ENCODE results near the gene NCOR1.

The NCOR1 gene

DNA sequence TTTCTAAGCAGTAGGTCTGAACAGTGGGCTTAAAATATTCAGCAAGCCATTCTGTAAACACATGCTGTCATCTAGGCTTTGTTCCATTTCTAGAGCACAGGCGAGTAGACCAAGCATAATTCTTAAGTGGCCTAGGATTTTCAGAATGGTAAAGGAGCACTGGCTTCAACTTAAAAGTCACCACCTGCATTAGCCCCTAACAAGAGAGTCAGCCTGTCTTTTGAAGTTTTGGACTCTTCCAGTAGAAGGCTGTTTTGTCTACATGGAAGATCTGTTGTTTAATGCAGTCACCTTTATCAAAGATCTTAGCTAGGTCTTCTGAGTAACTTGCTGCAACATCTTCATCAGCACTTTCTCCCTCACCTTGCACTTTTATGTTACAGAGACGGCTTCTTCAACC, 179.1 kb downstream of the NCOR1 start:
- Histone ChIP-seq H3K4me1 (ENCODE audit: control insufficient read depth in 1 of 2, insufficient read depth in 1 of 2, low read depth in 1 of 2, low read length in 1 of 2) (no peaks in the 10 kb centered on the region), H3K36me3 (peaks cover 89% of the 10 kb centered on the region), H3K27me3 (no peaks in the 10 kb centered on the region), H3K27ac (no peak overlapping the region), H3K9me3 (no peaks in the 10 kb centered on the region), H3K4me3 (ENCODE audit: low read depth in 1 of 2, low read length in 1 of 2) (no peak overlapping the region)
- TF ChIP-seq, protein P1, sequence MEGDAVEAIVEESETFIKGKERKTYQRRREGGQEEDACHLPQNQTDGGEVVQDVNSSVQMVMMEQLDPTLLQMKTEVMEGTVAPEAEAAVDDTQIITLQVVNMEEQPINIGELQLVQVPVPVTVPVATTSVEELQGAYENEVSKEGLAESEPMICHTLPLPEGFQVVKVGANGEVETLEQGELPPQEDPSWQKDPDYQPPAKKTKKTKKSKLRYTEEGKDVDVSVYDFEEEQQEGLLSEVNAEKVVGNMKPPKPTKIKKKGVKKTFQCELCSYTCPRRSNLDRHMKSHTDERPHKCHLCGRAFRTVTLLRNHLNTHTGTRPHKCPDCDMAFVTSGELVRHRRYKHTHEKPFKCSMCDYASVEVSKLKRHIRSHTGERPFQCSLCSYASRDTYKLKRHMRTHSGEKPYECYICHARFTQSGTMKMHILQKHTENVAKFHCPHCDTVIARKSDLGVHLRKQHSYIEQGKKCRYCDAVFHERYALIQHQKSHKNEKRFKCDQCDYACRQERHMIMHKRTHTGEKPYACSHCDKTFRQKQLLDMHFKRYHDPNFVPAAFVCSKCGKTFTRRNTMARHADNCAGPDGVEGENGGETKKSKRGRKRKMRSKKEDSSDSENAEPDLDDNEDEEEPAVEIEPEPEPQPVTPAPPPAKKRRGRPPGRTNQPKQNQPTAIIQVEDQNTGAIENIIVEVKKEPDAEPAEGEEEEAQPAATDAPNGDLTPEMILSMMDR (IDR thresholded peaks at IDR 0.05) = no peak

DNA sequence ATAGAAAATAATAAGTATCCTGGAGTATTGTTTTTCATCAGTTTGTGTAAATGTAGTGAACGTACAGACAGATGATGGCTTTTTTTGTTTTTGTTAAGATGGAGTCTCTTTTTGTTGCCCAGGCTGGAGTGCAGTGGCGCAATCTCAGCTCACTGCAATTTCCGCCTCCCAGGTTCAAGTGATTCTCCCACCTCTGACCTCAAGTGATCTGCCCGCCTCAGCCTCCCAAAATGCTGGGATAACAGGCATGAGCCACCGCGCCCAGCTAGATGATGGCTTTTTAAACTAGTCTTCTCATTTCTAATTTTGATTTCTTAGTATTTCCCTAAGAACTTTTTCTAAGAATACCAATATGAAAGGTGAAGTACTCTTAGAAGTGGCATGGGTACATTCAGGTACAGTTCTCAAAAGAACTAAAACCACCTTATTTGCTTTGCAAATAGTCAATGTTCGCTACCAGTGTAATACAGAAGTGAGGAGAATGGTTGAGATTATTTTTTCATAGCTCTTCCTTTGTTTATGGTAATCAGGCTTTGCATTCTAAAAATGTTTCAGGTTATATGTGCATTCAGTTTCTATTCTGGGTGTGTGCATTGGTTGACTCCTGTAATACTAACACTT, 181.5 kb downstream of the NCOR1 start:
- Histone ChIP-seq H3K9me3 (no peaks in the 10 kb centered on the region), H3K4me3 (ENCODE audit: low read depth in 1 of 2, low read length in 1 of 2) (no peak overlapping the region), H3K27ac (no peak overlapping the region), H3K36me3 (peaks cover 90% of the 10 kb centered on the region), H3K4me1 (ENCODE audit: control insufficient read depth in 1 of 2, insufficient read depth in 1 of 2, low read depth in 1 of 2, low read length in 1 of 2) (no peaks in the 10 kb centered on the region), H3K27me3 (no peaks in the 10 kb centered on the region)
- TF ChIP-seq, protein P1 (IDR thresholded peaks at IDR 0.05) = no peak

DNA sequence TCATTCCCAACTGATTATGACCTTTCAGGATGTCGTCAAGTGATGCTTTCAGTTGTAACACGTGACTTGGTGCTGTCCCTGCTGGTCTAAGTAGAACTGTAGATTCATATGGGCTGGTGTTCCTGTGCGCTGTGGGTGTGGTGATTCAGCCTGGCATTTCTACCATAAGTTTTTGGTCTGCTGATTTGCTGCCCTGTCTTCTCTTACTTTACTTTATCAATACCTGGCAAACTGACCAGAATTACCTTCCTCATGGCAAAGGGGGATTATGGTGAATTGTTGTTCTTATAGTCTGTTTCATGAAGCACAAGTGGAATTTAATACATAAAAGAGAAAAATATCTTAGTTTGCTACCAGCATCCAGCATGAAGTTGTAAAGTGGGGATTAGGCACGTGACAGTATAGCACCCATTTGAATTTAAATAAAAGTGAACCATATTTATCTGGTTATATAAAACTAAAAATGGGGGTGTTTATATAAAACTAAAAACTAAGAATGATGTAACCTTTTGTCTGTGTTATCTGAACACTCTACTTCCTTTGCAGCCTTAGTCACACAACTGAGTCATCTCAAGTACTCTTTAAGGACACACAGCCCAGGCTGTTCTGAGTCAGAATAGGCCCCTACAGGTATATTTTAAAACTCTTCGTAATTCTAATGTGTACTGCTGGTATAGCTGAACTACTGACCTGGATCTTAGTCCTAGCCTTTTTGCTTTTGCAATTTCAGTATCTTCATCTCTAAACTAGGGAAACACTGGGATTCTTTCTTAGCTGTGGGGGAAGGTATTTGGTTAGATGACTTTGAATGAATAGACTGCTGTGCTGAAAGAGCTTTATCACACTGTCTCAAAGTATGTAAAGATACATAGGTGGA, 187.4 kb downstream of the NCOR1 start:
- TF ChIP-seq, protein P1 (IDR thresholded peaks at IDR 0.05) = no peak
- Histone ChIP-seq H3K4me3 (ENCODE audit: low read depth in 1 of 2, low read length in 1 of 2) (no peak overlapping the region), H3K9me3 (no peaks in the 10 kb centered on the region), H3K27me3 (no peaks in the 10 kb centered on the region), H3K36me3 (peaks cover 97% of the 10 kb centered on the region), H3K27ac (no peak overlapping the region), H3K4me1 (ENCODE audit: control insufficient read depth in 1 of 2, insufficient read depth in 1 of 2, low read depth in 1 of 2, low read length in 1 of 2) (no peaks in the 10 kb centered on the region)

DNA sequence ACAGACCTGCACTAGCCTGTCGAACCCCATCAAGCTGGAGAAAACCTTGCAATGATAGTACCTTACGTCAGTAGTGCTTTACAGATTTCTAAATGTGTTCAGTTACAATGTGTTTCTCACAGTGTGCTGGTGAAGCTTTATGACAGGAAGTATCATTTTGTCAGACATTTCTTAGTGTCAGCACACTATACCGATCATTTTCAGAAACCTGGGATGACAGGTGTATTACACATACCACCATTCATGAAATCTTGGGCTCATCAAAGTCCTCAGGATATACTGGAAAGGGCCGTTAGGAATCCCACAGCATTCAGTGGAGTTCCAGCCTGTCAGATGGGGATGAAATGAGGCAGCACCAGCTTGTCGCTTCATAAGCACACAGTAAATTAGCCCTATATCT, 188.4 kb downstream of the NCOR1 start:
- Histone ChIP-seq H3K9me3 (no peaks in the 10 kb centered on the region), H3K4me1 (ENCODE audit: control insufficient read depth in 1 of 2, insufficient read depth in 1 of 2, low read depth in 1 of 2, low read length in 1 of 2) (no peaks in the 10 kb centered on the region), H3K4me3 (ENCODE audit: low read depth in 1 of 2, low read length in 1 of 2) (no peak overlapping the region), H3K36me3 (peaks cover 94% of the 10 kb centered on the region), H3K27ac (no peak overlapping the region), H3K27me3 (no peaks in the 10 kb centered on the region)
- TF ChIP-seq, protein P1 (IDR thresholded peaks at IDR 0.05) = no peak

DNA sequence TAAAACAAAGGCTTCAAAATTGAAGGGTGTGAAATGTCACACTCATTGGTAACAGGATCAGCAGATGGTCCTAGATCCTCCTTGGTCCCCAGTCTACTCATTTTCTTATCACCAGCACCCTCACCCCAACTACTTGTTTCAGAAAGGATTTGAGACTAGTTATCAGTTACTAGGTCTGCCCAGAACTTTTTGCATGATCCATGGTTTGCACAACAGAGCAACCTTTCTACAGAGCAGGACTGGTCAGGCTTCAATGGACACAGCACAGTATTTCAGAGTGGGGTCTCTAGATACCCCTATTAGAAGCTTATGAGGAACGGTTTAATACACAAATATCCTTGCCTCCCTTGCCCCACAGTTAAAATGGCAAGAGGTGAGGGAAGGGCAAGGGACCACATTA, 190.1 kb downstream of the NCOR1 start:
- Histone ChIP-seq H3K9me3 (no peaks in the 10 kb centered on the region), H3K4me3 (ENCODE audit: low read depth in 1 of 2, low read length in 1 of 2) (no peak overlapping the region), H3K36me3 (peaks cover 77% of the 10 kb centered on the region), H3K27me3 (no peaks in the 10 kb centered on the region), H3K4me1 (ENCODE audit: control insufficient read depth in 1 of 2, insufficient read depth in 1 of 2, low read depth in 1 of 2, low read length in 1 of 2) (no peaks in the 10 kb centered on the region), H3K27ac (no peak overlapping the region)
- TF ChIP-seq, protein P1 (IDR thresholded peaks at IDR 0.05) = no peak
